Activated naive CD8-positive, alpha-beta T cell treated with anti-CD3 and anti-CD28 coated beads, Interleukin-2, amount 50 U/mL, for 24 hours (primary cell): ENCODE measurements around the gene ERVH48-1.
"Not testable (repeated sequence)": the region's sequence is repeated elsewhere in the genome, so short reads cannot be mapped to it uniquely, and the experiment has no call there.

ENCODE experiments used
- ATAC-seq: fragments of 150-1000 bp; cut with Tn5 transposase; one replicate; pipeline ENCODE4 v1.10.0; 2021
- DNase-seq: peaks from one replicate; pipeline ENCODE4 v3.0.0; 2021
- H3K27ac Mint-ChIP-seq: one replicate; pipeline ENCODE4 v1.8.0; 2021; ENCODE audit warnings: mild to moderate bottlenecking, mixed read lengths
- H3K27me3 Mint-ChIP-seq: one replicate; pipeline ENCODE4 v1.8.0; 2021; ENCODE audit warnings: mixed read lengths
- H3K36me3 Mint-ChIP-seq: one replicate; pipeline ENCODE4 v1.8.0; 2021; ENCODE audit warnings: low read depth, mixed read lengths
- H3K4me1 Mint-ChIP-seq: one replicate; pipeline ENCODE4 v1.8.0; 2021; ENCODE audit warnings: mixed read lengths
- H3K4me3 Mint-ChIP-seq: one replicate; pipeline ENCODE4 v1.8.0; 2021; ENCODE audit warnings: mild to moderate bottlenecking, moderate library complexity, mixed read lengths
- H3K9me3 Mint-ChIP-seq: one replicate; pipeline ENCODE4 v1.8.0; 2021; ENCODE audit warnings: mixed read lengths

ERVH48-1 gene

GRCh38 chr21:42932378-42933136 is 7.1 kb upstream of the ERVH48-1 start:
- not testable (repeated sequence) for H3K4me1 Mint-ChIP-seq, H3K9me3 Mint-ChIP-seq, H3K36me3 Mint-ChIP-seq, ATAC-seq, H3K27ac Mint-ChIP-seq, H3K27me3 Mint-ChIP-seq, H3K4me3 Mint-ChIP-seq, DNase-seq

GRCh38 chr21:42931560-42932235 is 6.3 kb upstream of the ERVH48-1 start:
- no peak for ATAC-seq

GRCh38 chr21:42929969-42930368 is 4.5 kb upstream of the ERVH48-1 start:
- no peak overlapping the region for H3K4me3 Mint-ChIP-seq
- H3K27me3 Mint-ChIP-seq, result no peaks in the 10 kb centered on the region
- H3K36me3 Mint-ChIP-seq, result no peaks in the 10 kb centered on the region
- no peak overlapping the region for H3K27ac Mint-ChIP-seq
- ATAC-seq, result no peak
- H3K4me1 Mint-ChIP-seq, result peaks cover 1% of the 10 kb centered on the region
- no peaks in the 10 kb centered on the region for H3K9me3 Mint-ChIP-seq
- no peak for DNase-seq

More at GRCh38 chr21:42931560-42932235, 6.3 kb upstream of the ERVH48-1 start:
- no peak overlapping the region for H3K27ac Mint-ChIP-seq
- no peaks in the 10 kb centered on the region for H3K4me1 Mint-ChIP-seq
- no peak overlapping the region for H3K4me3 Mint-ChIP-seq
- DNase-seq, result no peak
- H3K27me3 Mint-ChIP-seq, result no peaks in the 10 kb centered on the region
- H3K36me3 Mint-ChIP-seq, result no peaks in the 10 kb centered on the region
- no peaks in the 10 kb centered on the region for H3K9me3 Mint-ChIP-seq

DNA sequence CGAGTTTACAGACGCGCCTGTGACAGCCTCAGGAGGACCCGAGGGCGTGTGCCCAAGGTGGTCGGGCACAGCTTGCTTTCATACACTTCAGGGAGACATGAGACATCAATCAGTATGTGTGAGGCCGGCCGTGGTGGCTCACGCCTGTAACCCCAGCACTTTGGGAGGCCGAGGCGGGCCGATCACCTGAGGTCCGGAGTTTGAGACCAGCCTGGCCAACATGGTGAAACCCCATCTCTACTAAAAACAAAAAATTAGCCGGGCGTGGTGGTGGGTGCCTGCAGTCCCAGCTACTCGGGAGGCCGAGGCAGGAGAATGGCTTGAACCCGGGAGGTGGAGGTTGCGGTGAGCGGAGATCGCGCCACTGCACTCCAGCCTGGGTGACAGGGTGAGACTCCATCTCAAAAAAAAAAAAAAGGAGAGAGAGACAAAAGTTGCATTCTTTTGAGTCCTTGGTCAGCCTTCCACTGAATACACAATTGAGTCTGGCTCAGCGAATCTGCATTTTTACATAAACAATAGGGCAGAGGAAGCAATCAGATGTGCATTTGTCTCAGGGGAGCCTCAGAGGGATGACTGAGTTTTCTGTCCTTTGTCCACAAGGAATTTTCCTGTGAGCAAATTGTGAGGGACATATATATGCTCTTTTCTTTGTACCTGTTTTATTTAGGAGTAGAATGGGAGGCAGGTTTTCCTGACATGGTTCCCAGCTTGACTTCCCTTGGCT is 2.2 kb upstream of the ERVH48-1 start:
- not testable (repeated sequence) for H3K27me3 Mint-ChIP-seq, H3K36me3 Mint-ChIP-seq, H3K9me3 Mint-ChIP-seq, ATAC-seq, H3K4me3 Mint-ChIP-seq, DNase-seq, H3K27ac Mint-ChIP-seq
- peaks cover 16% of the 10 kb centered on the region for H3K4me1 Mint-ChIP-seq

DNA sequence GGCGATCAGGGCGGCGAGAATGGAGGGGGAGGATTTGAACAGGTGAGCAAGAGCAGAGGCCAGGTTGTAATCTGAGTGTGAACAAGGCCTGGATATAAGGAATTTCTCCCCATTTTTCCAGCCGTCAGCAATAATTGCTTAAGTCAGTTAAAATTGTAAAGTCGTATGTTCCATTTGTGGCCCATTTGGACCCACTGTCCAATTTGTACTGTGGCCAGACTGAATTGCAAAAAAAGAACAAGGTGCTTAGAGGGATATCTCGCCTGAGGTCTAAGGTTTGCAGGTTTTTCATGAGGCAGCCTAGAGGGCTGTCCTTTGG is 1.0 kb downstream of the ERVH48-1 start:
- Mint-ChIP-seq H3K27ac (peak overlapping the region; percentile 86), H3K36me3 (no peaks in the 10 kb centered on the region), H3K4me1 (peaks cover 16% of the 10 kb centered on the region), H3K4me3 (peak overlapping the region; percentile 32), H3K27me3 (no peaks in the 10 kb centered on the region), H3K9me3 (no peaks in the 10 kb centered on the region)
- DNase-seq (no peak), ATAC-seq (no peak)

DNA sequence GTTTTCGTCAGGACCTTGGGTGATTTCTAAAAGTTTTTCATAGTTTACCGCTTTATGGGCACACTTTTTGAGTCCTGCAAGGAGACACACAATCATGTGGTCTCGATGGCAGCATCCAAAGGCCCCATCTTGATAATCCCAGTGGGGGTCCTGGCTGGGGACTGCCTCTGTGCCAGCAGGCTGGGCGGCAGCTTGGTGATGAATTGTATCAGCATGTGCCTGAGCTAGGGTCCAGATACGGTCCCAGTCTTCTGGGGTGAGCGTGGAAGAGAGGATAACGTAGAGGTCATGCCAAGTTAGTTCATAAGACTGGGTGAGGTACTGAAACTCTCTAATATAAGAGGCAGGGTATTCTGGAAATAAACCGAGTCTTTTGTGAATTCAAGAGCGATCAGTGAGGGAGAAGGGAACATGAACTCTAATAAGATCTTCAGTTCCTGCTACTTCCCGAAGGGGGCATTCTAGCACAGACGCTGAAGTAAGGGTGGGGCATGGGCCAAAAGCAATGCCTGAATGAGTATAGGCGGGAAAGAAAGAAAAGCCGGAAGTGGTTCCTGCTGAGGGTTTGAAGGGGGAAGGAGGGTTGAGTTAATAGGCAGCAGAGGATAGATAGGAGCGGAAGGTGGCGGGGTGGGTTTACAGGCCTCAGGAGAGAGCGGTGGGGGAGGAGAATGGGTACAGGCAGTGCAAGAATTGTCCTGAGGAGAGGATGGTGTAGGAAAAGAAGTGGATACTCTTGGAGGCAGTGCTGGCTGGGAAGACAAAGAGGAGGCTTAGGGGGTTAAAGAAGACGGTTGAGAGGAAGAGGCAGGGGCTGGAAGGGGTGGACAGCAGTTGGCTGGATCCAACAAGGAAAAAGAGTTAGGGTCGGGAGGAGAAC is 1.6 kb downstream of the ERVH48-1 start:
- H3K4me1 Mint-ChIP-seq, result peaks cover 16% of the 10 kb centered on the region
- DNase-seq, result peak; percentile 71
- peak overlapping the region; percentile 32 for H3K4me3 Mint-ChIP-seq
- peak overlapping the region; percentile 86 for H3K27ac Mint-ChIP-seq
- H3K27me3 Mint-ChIP-seq, result no peaks in the 10 kb centered on the region
- ATAC-seq, result peak; percentile 99
- no peaks in the 10 kb centered on the region for H3K36me3 Mint-ChIP-seq
- no peaks in the 10 kb centered on the region for H3K9me3 Mint-ChIP-seq

DNA sequence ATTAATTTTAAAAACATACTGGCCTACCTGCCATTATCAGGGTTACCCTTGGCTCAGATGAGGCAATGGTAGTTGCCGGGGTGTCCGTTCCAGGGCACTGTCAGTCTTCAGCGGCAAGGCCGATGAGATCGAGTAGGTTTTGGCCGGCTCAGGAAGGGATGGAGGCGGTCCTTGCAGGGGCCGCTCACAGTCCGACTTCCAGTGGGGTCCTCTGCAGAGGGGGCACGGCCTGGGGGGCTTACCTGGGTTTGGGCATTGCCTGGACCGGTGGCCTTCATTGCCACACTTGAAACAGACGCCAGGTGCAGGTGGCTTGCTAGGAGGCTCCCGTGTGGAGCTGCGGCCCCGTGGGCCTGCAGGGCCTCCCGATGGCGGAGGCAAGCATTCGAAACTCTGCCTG is 2.5 kb downstream of the ERVH48-1 start:
- no peaks in the 10 kb centered on the region for H3K36me3 Mint-ChIP-seq
- H3K4me1 Mint-ChIP-seq, result peaks cover 16% of the 10 kb centered on the region
- no peak overlapping the region for H3K4me3 Mint-ChIP-seq
- H3K27ac Mint-ChIP-seq, result no peak overlapping the region
- no peaks in the 10 kb centered on the region for H3K27me3 Mint-ChIP-seq
- DNase-seq, result no peak
- no peak for ATAC-seq
- H3K9me3 Mint-ChIP-seq, result no peaks in the 10 kb centered on the region

DNA sequence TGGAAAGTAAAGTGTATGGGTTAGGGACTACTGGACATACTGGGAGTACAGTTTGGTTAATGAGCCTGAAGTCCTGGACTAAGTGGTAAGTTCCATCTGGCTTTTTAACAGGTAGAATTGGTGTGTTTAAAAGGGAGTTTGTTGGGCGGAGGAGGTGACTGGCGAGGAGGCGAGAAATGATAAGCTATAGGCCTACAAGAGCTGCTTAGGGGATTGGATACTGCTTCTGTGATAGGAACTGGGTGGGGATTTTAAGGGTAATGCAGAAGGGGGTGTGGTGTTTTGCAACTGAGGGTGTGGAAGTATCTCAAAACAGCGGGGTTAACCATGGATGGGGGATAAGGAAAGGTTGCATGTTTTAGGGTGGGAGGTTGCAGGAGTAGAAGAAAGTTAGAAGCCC is 3.5 kb downstream of the ERVH48-1 start:
- H3K4me3 Mint-ChIP-seq, result no peak overlapping the region
- H3K9me3 Mint-ChIP-seq, result no peaks in the 10 kb centered on the region
- H3K36me3 Mint-ChIP-seq, result no peaks in the 10 kb centered on the region
- no peak for DNase-seq
- no peak for ATAC-seq
- H3K27me3 Mint-ChIP-seq, result no peaks in the 10 kb centered on the region
- no peak overlapping the region for H3K27ac Mint-ChIP-seq
- H3K4me1 Mint-ChIP-seq, result peaks cover 16% of the 10 kb centered on the region

DNA sequence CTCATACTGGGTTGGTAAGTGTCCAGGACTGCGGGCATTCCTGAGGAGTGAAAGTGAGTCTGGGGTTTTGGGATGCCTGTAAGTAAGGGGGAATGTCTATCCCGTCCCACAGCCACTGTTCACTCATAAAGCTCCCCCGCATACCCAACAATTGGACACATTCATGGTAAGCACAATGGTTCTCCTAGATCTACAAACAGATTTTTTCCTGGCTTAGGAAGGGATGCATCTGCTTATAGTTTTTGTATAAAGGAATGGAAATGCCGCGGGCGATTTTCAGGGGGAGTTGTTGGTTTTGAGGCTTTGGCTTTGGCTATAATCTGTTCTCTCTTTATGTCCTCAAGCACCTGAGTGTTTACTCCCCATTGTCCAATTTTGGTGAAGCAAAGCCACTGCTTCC is 7.1 kb downstream of the ERVH48-1 start:
- no peaks in the 10 kb centered on the region for H3K36me3 Mint-ChIP-seq
- no peaks in the 10 kb centered on the region for H3K27me3 Mint-ChIP-seq
- no peak overlapping the region for H3K4me3 Mint-ChIP-seq
- peaks cover 1% of the 10 kb centered on the region for H3K4me1 Mint-ChIP-seq
- no peak for DNase-seq
- H3K9me3 Mint-ChIP-seq, result no peaks in the 10 kb centered on the region
- no peak overlapping the region for H3K27ac Mint-ChIP-seq
- ATAC-seq, result no peak

DNA sequence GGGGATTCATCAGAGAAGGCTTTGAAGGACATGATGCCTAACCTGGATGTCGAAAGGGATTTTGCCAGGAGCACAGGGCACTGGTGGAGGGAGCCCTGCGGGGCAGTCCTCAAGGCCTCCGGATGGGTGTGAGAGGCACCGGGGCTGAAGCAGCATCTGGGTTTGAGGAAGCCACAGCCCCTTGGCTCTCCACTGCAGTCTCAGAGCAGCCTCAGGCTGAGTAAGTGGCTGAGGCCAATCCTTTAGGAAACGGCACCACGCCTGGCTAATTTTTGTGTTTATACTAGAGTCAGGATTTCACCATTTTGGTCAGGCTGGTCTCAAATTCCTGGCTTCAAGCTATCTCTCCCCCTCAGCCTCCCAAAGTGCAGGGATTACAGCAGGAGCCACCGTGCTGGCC is 12.0 kb downstream of the ERVH48-1 start:
- H3K4me1 Mint-ChIP-seq, result no peaks in the 10 kb centered on the region
- no peak for DNase-seq
- H3K9me3 Mint-ChIP-seq, result no peaks in the 10 kb centered on the region
- H3K27me3 Mint-ChIP-seq, result no peaks in the 10 kb centered on the region
- H3K36me3 Mint-ChIP-seq, result peaks cover 13% of the 10 kb centered on the region
- H3K4me3 Mint-ChIP-seq, result no peak overlapping the region
- H3K27ac Mint-ChIP-seq, result no peak overlapping the region
- ATAC-seq, result no peak

- ATAC-seq, H3K9me3 Mint-ChIP-seq, DNase-seq, H3K27ac Mint-ChIP-seq, H3K4me3 Mint-ChIP-seq, H3K4me1 Mint-ChIP-seq, H3K27me3 Mint-ChIP-seq: not testable (repeated sequence)
- peaks cover 14% of the 10 kb centered on the region for H3K36me3 Mint-ChIP-seq
These were observed 13.5 kb downstream of the ERVH48-1 start for GRCh38 chr21:42911920-42912319.

- DNase-seq, H3K27ac Mint-ChIP-seq, H3K4me3 Mint-ChIP-seq, ATAC-seq, H3K4me1 Mint-ChIP-seq, H3K27me3 Mint-ChIP-seq, H3K9me3 Mint-ChIP-seq: not testable (repeated sequence)
- H3K36me3 Mint-ChIP-seq, result peaks cover 28% of the 10 kb centered on the region
These were observed 16.9 kb downstream of the ERVH48-1 start for GRCh38 chr21:42908484-42908883.

DNA sequence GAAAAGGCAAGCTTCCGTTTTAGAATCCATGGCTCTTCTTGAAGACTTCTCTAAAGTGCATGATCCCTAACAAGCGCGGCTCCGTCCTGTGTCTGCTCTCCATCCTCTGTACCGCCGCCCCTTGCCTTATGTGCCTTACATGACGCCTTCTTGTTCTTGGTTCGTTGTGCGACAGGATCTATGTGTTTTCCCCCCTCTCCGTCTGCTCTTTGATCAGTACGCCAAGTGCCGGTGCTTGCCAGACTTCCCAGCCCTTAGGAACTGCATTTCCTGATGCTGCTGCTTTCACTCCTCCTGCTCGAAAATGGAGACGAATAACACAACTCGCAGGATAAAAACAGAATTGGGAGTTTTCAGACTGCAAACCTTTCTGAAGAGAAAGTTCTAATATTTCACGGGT is 19.2 kb downstream of the ERVH48-1 start:
- no peak overlapping the region for H3K4me3 Mint-ChIP-seq
- H3K27me3 Mint-ChIP-seq, result no peaks in the 10 kb centered on the region
- no peak for DNase-seq
- no peaks in the 10 kb centered on the region for H3K4me1 Mint-ChIP-seq
- no peak for ATAC-seq
- H3K9me3 Mint-ChIP-seq, result no peaks in the 10 kb centered on the region
- H3K36me3 Mint-ChIP-seq, result peaks cover 34% of the 10 kb centered on the region
- H3K27ac Mint-ChIP-seq, result no peak overlapping the region

DNA sequence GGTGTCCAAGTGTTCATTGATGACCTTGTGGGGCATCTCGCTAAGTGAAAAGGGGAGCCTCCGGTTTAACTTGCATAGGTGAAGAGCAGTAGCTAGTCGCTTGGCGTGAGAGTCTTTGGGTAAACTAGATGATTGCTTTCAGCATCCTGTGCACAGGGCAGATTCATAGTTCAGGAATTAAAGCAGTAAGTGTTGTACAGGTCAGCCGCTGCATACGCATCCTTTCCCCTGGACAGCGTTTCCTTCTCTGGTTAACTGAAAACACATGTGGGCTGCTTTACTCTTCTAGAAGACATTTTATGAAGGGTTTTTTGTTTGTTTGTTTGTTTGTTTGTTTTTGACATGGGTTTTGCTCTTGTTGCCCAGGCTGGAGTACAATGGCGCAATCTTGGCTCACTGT is 20.2 kb downstream of the ERVH48-1 start:
- H3K4me1 Mint-ChIP-seq, result peaks cover 2% of the 10 kb centered on the region
- no peak for DNase-seq
- H3K27ac Mint-ChIP-seq, result no peak overlapping the region
- H3K4me3 Mint-ChIP-seq, result no peak overlapping the region
- H3K36me3 Mint-ChIP-seq, result peaks cover 36% of the 10 kb centered on the region
- H3K27me3 Mint-ChIP-seq, result no peaks in the 10 kb centered on the region
- no peaks in the 10 kb centered on the region for H3K9me3 Mint-ChIP-seq
- no peak for ATAC-seq
